Thoracic aorta (tissue), 2 donors: ENCODE results near the gene STX11. TPM values are rescaled to one million over a fixed set of nuclear protein-coding genes. Genes with fewer than 3 reads are reported as not detected.

Source experiments
- ATAC-seq: fragments of 150-250 bp; one replicate; pipeline ENCODE4 v1.8.0; 2017; ENCODE audit warnings: low read depth; ENCODE audit not compliant: insufficient number of reproducible peaks, low FRiP score
- DNase-seq: peaks from one replicate; pipeline ENCODE4 v3.0.0-alpha.2; 2020; ENCODE audit warnings: low spot score
- H3K27ac ChIP-seq, 2 donors: fragments of 200-600 bp; sonication (generic); 1 replicate in 1 of 2; 2 replicates in 1 of 2; pipeline ENCODE4 v1.5.1; 2016; ENCODE audit warnings: mild to moderate bottlenecking in 2 of 2, moderate library complexity in 2 of 2
- H3K27me3 ChIP-seq: fragments of 200-600 bp; sonication (generic); replicated peaks from 2 replicates; pipeline ENCODE4 v1.6.0; 2016; ENCODE audit warnings: mild to moderate bottlenecking; ENCODE audit not compliant: insufficient read depth
- H3K36me3 ChIP-seq: fragments of 200-600 bp; sonication (generic); one replicate; pipeline ENCODE4 v1.5.1; 2016
- H3K4me1 ChIP-seq, 2 donors: fragments of 200-600 bp; sonication (generic); 1 replicate in 1 of 2; 2 replicates in 1 of 2; pipeline versions ENCODE4 v1.5.1 to v1.6.0; 2016; ENCODE audit warnings: low read depth in 2 of 2, mild to moderate bottlenecking in 1 of 2; ENCODE audit not compliant: control insufficient read depth in 1 of 2
- H3K4me3 ChIP-seq: fragments of 200-600 bp; sonication (generic); 2 replicates; pipeline ENCODE4 v1.5.1; 2016; ENCODE audit warnings: mild to moderate bottlenecking
- H3K9me3 ChIP-seq: fragments of 200-600 bp; sonication (generic); 2 replicates; pipeline ENCODE4 v1.5.1; 2016
- CTCF ChIP-seq: fragments of 200-600 bp; sonication (generic); IDR thresholded peaks from one replicate; pipeline ENCODE4 v1.5.1; 2019; ENCODE audit warnings: antibody characterized with exemption
- total RNA-seq, 2 donors: library from RNA; depleted of rRNA; stranded (reverse); fragments of >200 nt; gene quantifications; one replicate each; pipeline versions ENCODE4 v1.1.0 to v1.2.3, GENCODE V29; 2016

The STX11 gene
- total RNA-seq, 2 donors from 2014 or later: 12.1 to 17.2 TPM

- DNase-seq (no peak), ATAC-seq (peak; percentile 32)
- Histone ChIP-seq H3K27me3 (no peaks in the 10 kb centered on the region), H3K9me3 (no peaks in the 10 kb centered on the region), H3K27ac (no peak overlapping the region), H3K4me1 (peaks cover 13 to 15% of the 10 kb centered on the region in 2 donors), H3K4me3 (no peak overlapping the region), H3K36me3 (no peaks in the 10 kb centered on the region)
- no peak for TF ChIP-seq CTCF
These were observed 7.8 kb downstream of the STX11 start for GRCh38 chr6:144158133-144158532.

GRCh38 chr6:144159223-144159622 lies 8.9 kb downstream of the STX11 start:
- Histone ChIP-seq H3K36me3 (no peaks in the 10 kb centered on the region), H3K9me3 (no peaks in the 10 kb centered on the region), H3K4me3 (no peak overlapping the region), H3K27me3 (no peaks in the 10 kb centered on the region), H3K27ac (no peak overlapping the region), H3K4me1 (peaks cover 13 to 15% of the 10 kb centered on the region in 2 donors)
- ATAC-seq: no peak
- no peak for TF ChIP-seq CTCF
- no peak for DNase-seq

- Histone ChIP-seq H3K36me3 (no peaks in the 10 kb centered on the region), H3K27me3 (no peaks in the 10 kb centered on the region), H3K4me1 (peaks cover 13 to 15% of the 10 kb centered on the region in 2 donors), H3K4me3 (no peak overlapping the region), H3K27ac (no peak overlapping the region), H3K9me3 (no peaks in the 10 kb centered on the region)
- no peak for DNase-seq
- no peak for ATAC-seq
- TF ChIP-seq CTCF: no peak
These were observed 9.4 kb downstream of the STX11 start for GRCh38 chr6:144159742-144160141.

- no peaks in the 10 kb centered on the region for H3K36me3 ChIP-seq
These were observed 10.2 kb downstream of the STX11 start for GRCh38 chr6:144160431-144161005.

GRCh38 chr6:144161975-144162374 lies 11.7 kb downstream of the STX11 start:
- DNase-seq: no peak
- Histone ChIP-seq H3K36me3 (no peaks in the 10 kb centered on the region), H3K4me1 (peaks cover 13 to 15% of the 10 kb centered on the region in 2 donors), H3K4me3 (no peak overlapping the region), H3K9me3 (no peaks in the 10 kb centered on the region), H3K27ac (no peak overlapping the region), H3K27me3 (no peaks in the 10 kb centered on the region)
- ATAC-seq: no peak
- TF ChIP-seq CTCF: no peak

More at GRCh38 chr6:144160431-144161005, 10.2 kb downstream of the STX11 start:
- no peak overlapping the region for H3K4me3 ChIP-seq
- peaks cover 13 to 15% of the 10 kb centered on the region in 2 donors for H3K4me1 ChIP-seq
- H3K27ac ChIP-seq: no peak overlapping the region
- TF ChIP-seq CTCF: no peak
- DNase-seq (no peak), ATAC-seq (no peak)
- no peaks in the 10 kb centered on the region for H3K9me3 ChIP-seq
- no peaks in the 10 kb centered on the region for H3K27me3 ChIP-seq
